Upper lobe of right lung (tissue), 1 donor: ENCODE data around the gene AADACL2. TPM values are rescaled to one million over a fixed set of nuclear protein-coding genes. Genes with fewer than 3 reads are reported as not detected.

ENCODE experiments used
- ATAC-seq: fragments of 200-7000 bp; cut with Tn5 transposase; one replicate; pipeline ENCODE4 v1.9.1; 2020; ENCODE audit warnings: mild to moderate bottlenecking, moderate library complexity
- DNase-seq: peaks from one replicate; pipeline ENCODE4 v3.0.0-alpha.2; 2020
- H3K27ac ChIP-seq: fragments of 200-600 bp; one replicate; pipeline ENCODE4 v1.8.0; 2022
- H3K27me3 ChIP-seq: fragments of 200-600 bp; one replicate; pipeline ENCODE4 v1.8.0; 2022; ENCODE audit warnings: mild to moderate bottlenecking
- H3K36me3 ChIP-seq: fragments of 200-600 bp; one replicate; pipeline ENCODE4 v1.8.0; 2022
- H3K4me1 ChIP-seq: fragments of 200-600 bp; one replicate; pipeline ENCODE4 v1.8.0; 2022
- H3K4me3 ChIP-seq: fragments of 200-600 bp; one replicate; pipeline ENCODE4 v1.8.0; 2022; ENCODE audit warnings: mild to moderate bottlenecking
- H3K9me3 ChIP-seq: fragments of 200-600 bp; one replicate; pipeline ENCODE4 v1.8.0; 2022
- CTCF ChIP-seq: fragments of 200-600 bp; IDR thresholded peaks from one replicate; pipeline ENCODE4 v1.8.0; 2022; ENCODE audit warnings: antibody characterized with exemption
- intact Hi-C: fragments of 100-400 bp; cut with DNase I; formaldehyde crosslinking; loops from one replicate; pipeline ENCODE4 v1.11.0; 2022
- total RNA-seq: library from RNA; stranded (reverse); fragmentation: NEBNext Ultra II Directional; extraction: Animal tissue kit (Norgen Biotek cat#: 25700); gene quantifications from one replicate; pipeline ENCODE4 v1.2.1, GENCODE V29; 2021
- donor health status: DM: no; HTN: yes; CAD: no; lungs with severe emphysema.

The AADACL2 gene
- total RNA-seq, 1 donor from 2014 or later: not detected

- no peak for TF ChIP-seq CTCF
- Histone ChIP-seq H3K27ac (no peak overlapping the region), H3K9me3 (no peaks in the 10 kb centered on the region), H3K27me3 (no peaks in the 10 kb centered on the region), H3K4me1 (no peaks in the 10 kb centered on the region), H3K36me3 (no peaks in the 10 kb centered on the region), H3K4me3 (no peak overlapping the region)
- ATAC-seq: no peak
- no peak for DNase-seq
- intact Hi-C loops: no loop called here
Measured at GRCh38 chr3:151793636-151794035, 59.9 kb downstream of the AADACL2 start.

GRCh38 chr3:151794080-151794479 lies 60.4 kb downstream of the AADACL2 start:
- no peak for TF ChIP-seq CTCF
- no peaks in the 10 kb centered on the region for H3K9me3 ChIP-seq
- DNase-seq (no peak), ATAC-seq (no peak)
- H3K36me3 ChIP-seq: no peaks in the 10 kb centered on the region
- no peak overlapping the region for H3K27ac ChIP-seq
- intact Hi-C loops: no loop called here
- no peak overlapping the region for H3K4me3 ChIP-seq
- no peaks in the 10 kb centered on the region for H3K27me3 ChIP-seq
- H3K4me1 ChIP-seq: no peaks in the 10 kb centered on the region

GRCh38 chr3:151795276-151795675 lies 61.5 kb downstream of the AADACL2 start:
- DNase-seq (no peak), ATAC-seq (no peak)
- Histone ChIP-seq H3K4me1 (no peaks in the 10 kb centered on the region), H3K27ac (no peak overlapping the region), H3K27me3 (no peaks in the 10 kb centered on the region), H3K36me3 (no peaks in the 10 kb centered on the region), H3K9me3 (no peaks in the 10 kb centered on the region), H3K4me3 (no peak overlapping the region)
- no peak for TF ChIP-seq CTCF
- intact Hi-C loops: no loop called here

GRCh38 chr3:151796105-151796680 lies 62.5 kb downstream of the AADACL2 start:
- ATAC-seq (no peak), DNase-seq (no peak)
- intact Hi-C loops: no loop called here

GRCh38 chr3:151798466-151798865 lies 64.7 kb downstream of the AADACL2 start:
- no peak for TF ChIP-seq CTCF
- H3K27ac ChIP-seq: no peak overlapping the region
- H3K36me3 ChIP-seq: no peaks in the 10 kb centered on the region
- DNase-seq (no peak), ATAC-seq (no peak)
- H3K4me1 ChIP-seq: no peaks in the 10 kb centered on the region
- H3K4me3 ChIP-seq: no peak overlapping the region
- H3K9me3 ChIP-seq: no peaks in the 10 kb centered on the region
- intact Hi-C loops: no loop called here
- H3K27me3 ChIP-seq: no peaks in the 10 kb centered on the region

More at GRCh38 chr3:151796105-151796680, 62.5 kb downstream of the AADACL2 start:
- Histone ChIP-seq H3K4me3 (no peak overlapping the region), H3K4me1 (no peaks in the 10 kb centered on the region), H3K27ac (no peak overlapping the region), H3K9me3 (no peaks in the 10 kb centered on the region), H3K36me3 (no peaks in the 10 kb centered on the region), H3K27me3 (no peaks in the 10 kb centered on the region)
- TF ChIP-seq CTCF: no peak

- no peaks in the 10 kb centered on the region for H3K27me3 ChIP-seq
- no peaks in the 10 kb centered on the region for H3K36me3 ChIP-seq
- H3K4me3 ChIP-seq: no peak overlapping the region
- H3K9me3 ChIP-seq: no peaks in the 10 kb centered on the region
- H3K27ac ChIP-seq: no peak overlapping the region
- intact Hi-C loops: no loop called here
- DNase-seq (no peak), ATAC-seq (no peak)
- H3K4me1 ChIP-seq: no peaks in the 10 kb centered on the region
- TF ChIP-seq CTCF: no peak
Measured at GRCh38 chr3:151800431-151800830, 66.7 kb downstream of the AADACL2 start.
